ENCODE measurements around the gene TMEM8B.

The TMEM8B gene

GRCh38 chr9:35861161-35861897, 32.3 kb downstream of the TMEM8B start:
- H3K4me3 ChIP-seq (ENCODE audit: control insufficient read depth, low read depth, low read length): no peak overlapping the region
- TF ChIP-seq CTCF (conservative IDR thresholded peaks at IDR 0.05; ENCODE audit: control insufficient read depth, insufficient read depth, low read depth, low read length): no peak
- DNase-seq (ENCODE audit: low read depth): no peak

GRCh38 chr9:35862328-35862727, 33.3 kb downstream of the TMEM8B start:
- no peak for TF ChIP-seq CTCF (conservative IDR thresholded peaks at IDR 0.05; ENCODE audit: control insufficient read depth, insufficient read depth, low read depth, low read length)
- H3K4me3 ChIP-seq (ENCODE audit: control insufficient read depth, low read depth, low read length): no peak overlapping the region
- DNase-seq (ENCODE audit: low read depth): no peak

GRCh38 chr9:35863583-35863982, 34.6 kb downstream of the TMEM8B start:
- TF ChIP-seq CTCF (conservative IDR thresholded peaks at IDR 0.05; ENCODE audit: control insufficient read depth, insufficient read depth, low read depth, low read length): no peak
- H3K4me3 ChIP-seq (ENCODE audit: control insufficient read depth, low read depth, low read length): no peak overlapping the region
- DNase-seq (ENCODE audit: low read depth): no peak

- DNase-seq (ENCODE audit: low read depth): no peak
- TF ChIP-seq CTCF (conservative IDR thresholded peaks at IDR 0.05; ENCODE audit: control insufficient read depth, insufficient read depth, low read depth, low read length): no peak
- H3K4me3 ChIP-seq (ENCODE audit: control insufficient read depth, low read depth, low read length): no peak overlapping the region
Observed at GRCh38 chr9:35864695-35865255, 35.7 kb downstream of the TMEM8B start.

GRCh38 chr9:35867538-35867937, 38.5 kb downstream of the TMEM8B start:
- DNase-seq (ENCODE audit: low read depth): no peak
- no peak overlapping the region for H3K4me3 ChIP-seq (ENCODE audit: control insufficient read depth, low read depth, low read length)
- TF ChIP-seq CTCF (conservative IDR thresholded peaks at IDR 0.05; ENCODE audit: control insufficient read depth, insufficient read depth, low read depth, low read length): no peak

- no peak overlapping the region for H3K4me3 ChIP-seq (ENCODE audit: control insufficient read depth, low read depth, low read length)
- TF ChIP-seq CTCF (conservative IDR thresholded peaks at IDR 0.05; ENCODE audit: control insufficient read depth, insufficient read depth, low read depth, low read length): no peak
- no peak for DNase-seq (ENCODE audit: low read depth)
Observed at GRCh38 chr9:35868933-35869332, 39.9 kb downstream of the TMEM8B start.
